Uterus (tissue), 4 donors: Measurements from ENCODE around the gene SNX18. TPM values are rescaled to one million over a fixed set of nuclear protein-coding genes. Genes with fewer than 3 reads are reported as not detected.

Experiments
- DNase-seq, 2 donors: peaks; one replicate each; pipeline ENCODE4 v3.0.0-alpha.2; 2019 to 2020
- H3K27ac ChIP-seq, 2 donors: fragments of 200-600 bp; sonication (generic); 1 replicate in 1 of 2; 2 replicates in 1 of 2; pipeline ENCODE4 v1.5.1; 2016 to 2018
- H3K27me3 ChIP-seq, 2 donors: fragments of 200-600 bp; sonication (generic); one replicate each; pipeline ENCODE4 v1.5.1; 2018 to 2019; ENCODE audit warnings: control low read depth in 1 of 2
- H3K36me3 ChIP-seq, 2 donors: fragments of 200-600 bp; sonication (generic); one replicate each; pipeline ENCODE4 v1.5.1; 2019; ENCODE audit warnings: control low read depth in 1 of 2
- H3K4me1 ChIP-seq, 2 donors: fragments of 200-600 bp; sonication (generic); one replicate each; pipeline ENCODE4 v1.5.1; 2018 to 2019; ENCODE audit warnings: control low read depth in 1 of 2
- H3K4me3 ChIP-seq, 2 donors: fragments of 200-600 bp; sonication (generic); 1 replicate in 1 of 2; 2 replicates in 1 of 2; pipeline ENCODE4 v1.5.1; 2018 to 2019; ENCODE audit warnings: mild to moderate bottlenecking in 1 of 2
- H3K9me3 ChIP-seq, 2 donors: fragments of 200-600 bp; sonication (generic); one replicate each; pipeline ENCODE4 v1.5.1; 2019; ENCODE audit warnings: control low read depth in 1 of 2
- CTCF ChIP-seq, 4 experiments: fragments of 200-600 bp in 2 of 4; fragments of 450-650 bp in 2 of 4; sonication (generic) in 2 of 4; IDR thresholded peaks; one replicate each; pipeline ENCODE4 v1.5.1; 2016 to 2019; ENCODE audit warnings: antibody characterized with exemption in 4 of 4, mild to moderate bottlenecking in 2 of 4, moderate library complexity in 1 of 4
- POLR2A ChIP-seq, 2 donors: fragments of 450-650 bp; IDR thresholded peaks; one replicate each; pipeline ENCODE4 v1.6.1; 2016; ENCODE audit warnings: antibody characterized with exemption in 2 of 2, mild to moderate bottlenecking in 1 of 2, moderate library complexity in 1 of 2
- intact Hi-C: fragments of 100-400 bp; cut with DNase I; formaldehyde crosslinking; loops from one replicate; pipeline ENCODE4 v1.15.1; 2023; ENCODE audit warnings: low total_unique reads
- total RNA-seq, 4 donors: library from RNA; depleted of rRNA in 3 of 4; stranded (reverse); fragments of >200 nt in 3 of 4; gene quantifications; one replicate each; pipeline versions ENCODE4 v1.1.0 to v1.2.4, GENCODE V29; 2014 to 2023
- donor health status: DM: yes; HTN: yes; CAD: no.

Gene SNX18
- total RNA-seq, 4 donors from 2014 or later: 33.6 to 59.1 (median 51.2) TPM

- Histone ChIP-seq H3K27me3 (no peaks in the 10 kb centered on the region), H3K4me3 (no peak overlapping the region), H3K36me3 (no peaks in the 10 kb centered on the region), H3K4me1 (no peaks in the 10 kb centered on the region), H3K9me3 (no peaks in the 10 kb centered on the region), H3K27ac (no peak overlapping the region)
- intact Hi-C loops: no loop called here
- TF ChIP-seq CTCF (IDR thresholded peaks at IDR 0.05) (no peak), POLR2A (IDR thresholded peaks at IDR 0.05) (no peak)
- DNase-seq: no peak
Measured at GRCh38 chr5:54589786-54590185, 72.2 kb downstream of the SNX18 start.

GRCh38 chr5:54590824-54591223 lies 73.3 kb downstream of the SNX18 start:
- Histone ChIP-seq H3K4me1 (no peaks in the 10 kb centered on the region), H3K9me3 (no peaks in the 10 kb centered on the region), H3K4me3 (no peak overlapping the region), H3K27ac (no peak overlapping the region), H3K36me3 (no peaks in the 10 kb centered on the region), H3K27me3 (no peaks in the 10 kb centered on the region)
- intact Hi-C loops: no loop called here
- no peak for DNase-seq
- TF ChIP-seq CTCF (IDR thresholded peaks at IDR 0.05) (no peak), POLR2A (IDR thresholded peaks at IDR 0.05) (no peak)

DNA sequence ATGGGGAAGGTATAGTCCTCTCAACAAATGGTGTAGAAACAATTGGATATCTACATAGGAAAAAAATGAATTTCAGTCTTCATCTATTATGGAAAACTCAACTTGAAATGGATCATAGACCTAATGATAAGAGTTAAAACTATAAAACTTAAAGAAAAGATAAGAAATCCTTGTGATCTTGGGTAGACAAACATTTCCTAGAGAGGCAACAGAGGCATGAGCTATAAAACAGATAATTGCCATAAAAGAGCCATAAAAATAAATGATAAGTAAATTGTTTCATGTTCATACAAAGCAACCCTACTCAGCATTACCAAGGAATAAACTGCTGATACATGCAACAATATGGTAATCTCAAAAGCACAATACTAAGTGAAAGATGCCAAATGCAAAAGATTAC lies 76.2 kb downstream of the SNX18 start:
- DNase-seq: no peak
- intact Hi-C loops: no loop called here
- TF ChIP-seq CTCF (IDR thresholded peaks at IDR 0.05): no peak
- TF ChIP-seq POLR2A (IDR thresholded peaks at IDR 0.05): no peak

GRCh38 chr5:54594181-54594580 lies 76.6 kb downstream of the SNX18 start:
- Histone ChIP-seq H3K4me1 (no peaks in the 10 kb centered on the region), H3K4me3 (no peak overlapping the region), H3K9me3 (no peaks in the 10 kb centered on the region), H3K27me3 (no peaks in the 10 kb centered on the region), H3K36me3 (no peaks in the 10 kb centered on the region), H3K27ac (no peak overlapping the region)
- intact Hi-C loops: no loop called here
- DNase-seq: no peak
- TF ChIP-seq CTCF (IDR thresholded peaks at IDR 0.05) (no peak), POLR2A (IDR thresholded peaks at IDR 0.05) (no peak)

More for the DNA sequence above, 76.2 kb downstream of the SNX18 start:
- no peaks in the 10 kb centered on the region for H3K27me3 ChIP-seq
- no peaks in the 10 kb centered on the region for H3K9me3 ChIP-seq
- no peak overlapping the region for H3K27ac ChIP-seq
- H3K4me1 ChIP-seq: no peaks in the 10 kb centered on the region
- H3K4me3 ChIP-seq: no peak overlapping the region
- H3K36me3 ChIP-seq: no peaks in the 10 kb centered on the region

- no peak for DNase-seq
- H3K9me3 ChIP-seq: no peaks in the 10 kb centered on the region
- H3K27ac ChIP-seq: no peak overlapping the region
- no peaks in the 10 kb centered on the region for H3K4me1 ChIP-seq
- no peaks in the 10 kb centered on the region for H3K27me3 ChIP-seq
- intact Hi-C loops: no loop called here
- no peaks in the 10 kb centered on the region for H3K36me3 ChIP-seq
- no peak for TF ChIP-seq CTCF (IDR thresholded peaks at IDR 0.05)
- TF ChIP-seq POLR2A (IDR thresholded peaks at IDR 0.05): no peak
- no peak overlapping the region for H3K4me3 ChIP-seq
Measured at GRCh38 chr5:54595721-54596120, 78.2 kb downstream of the SNX18 start.

Other genes with a start within 250 kb of the SNX18 start
- gene ARL15, start 207.2 kb upstream of the SNX18 start, total RNA-seq: 100 to 1,000 TPM in 1 of 4 donors, 10 to 100 TPM in 3; 36.2 to 338 (median 69.0) TPM
- 1 to 10 TPM in 1 of 4 donors, not detected in 3; 1.7 TPM for gene HSPB3, start 62.1 kb upstream of the SNX18 start, total RNA-seq